GM13976 (cell line): Measurements from ENCODE around the gene HOXA2.

Experiments
- DNase-seq: peaks from one replicate; pipeline ENCODE4 v3.0.0; 2012; ENCODE audit warnings: low spot score
- in situ Hi-C: fragments of 300-500 bp; cut with MboI; formaldehyde crosslinking; loops from one replicate; pipeline ENCODE4 v1.12.0; 2022; ENCODE audit warnings: low sequenced_read_pairs, mixed read lengths, inconsistent platforms; ENCODE audit not compliant: unreplicated experiment
- TF ChIP-seq, protein P1 (sequence below): IDR thresholded peaks from 2 replicates; pipeline ENCODE4 v1.5.1; 2012; ENCODE audit warnings: borderline replicate concordance, mild to moderate bottlenecking; ENCODE audit not compliant: insufficient read depth; ENCODE audit errors: extremely low read depth, missing control alignments, control extremely low read depth

Gene HOXA2

DNA sequence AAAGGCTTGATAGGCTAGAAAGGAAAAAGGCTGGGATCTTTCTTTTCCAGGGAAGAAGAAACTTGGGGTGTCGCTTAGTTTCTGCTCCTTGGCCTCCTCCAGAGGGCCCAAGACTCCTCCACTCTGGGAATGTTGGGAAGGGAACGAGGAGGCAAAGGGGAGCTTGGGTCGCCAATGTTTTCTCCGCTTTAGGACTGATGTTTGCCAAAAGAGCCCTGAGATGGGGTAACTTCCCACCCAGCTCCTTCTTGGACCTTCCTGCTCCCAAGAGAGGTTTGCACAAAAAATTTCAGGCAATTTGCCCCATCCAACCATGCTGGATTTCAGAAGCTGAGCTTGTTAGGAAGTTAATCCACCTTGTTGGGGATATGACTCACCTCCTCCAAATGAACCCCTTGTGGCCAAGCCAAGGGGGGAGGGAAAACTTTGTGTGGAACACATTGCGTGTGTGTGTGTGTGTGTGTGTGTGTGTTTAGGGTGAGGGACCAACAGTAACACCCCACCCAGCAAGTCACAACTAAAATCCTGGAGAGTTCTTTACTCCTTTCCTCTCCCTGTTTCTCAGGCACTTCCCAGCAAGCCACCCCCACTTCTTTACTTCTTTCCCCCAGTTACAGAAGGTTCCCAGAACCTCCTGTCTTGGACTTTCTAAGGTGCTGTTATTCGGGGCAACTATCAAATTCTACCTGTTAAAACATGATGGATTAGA lies 8.7 kb upstream of the HOXA2 start:
- TF ChIP-seq, protein P1, sequence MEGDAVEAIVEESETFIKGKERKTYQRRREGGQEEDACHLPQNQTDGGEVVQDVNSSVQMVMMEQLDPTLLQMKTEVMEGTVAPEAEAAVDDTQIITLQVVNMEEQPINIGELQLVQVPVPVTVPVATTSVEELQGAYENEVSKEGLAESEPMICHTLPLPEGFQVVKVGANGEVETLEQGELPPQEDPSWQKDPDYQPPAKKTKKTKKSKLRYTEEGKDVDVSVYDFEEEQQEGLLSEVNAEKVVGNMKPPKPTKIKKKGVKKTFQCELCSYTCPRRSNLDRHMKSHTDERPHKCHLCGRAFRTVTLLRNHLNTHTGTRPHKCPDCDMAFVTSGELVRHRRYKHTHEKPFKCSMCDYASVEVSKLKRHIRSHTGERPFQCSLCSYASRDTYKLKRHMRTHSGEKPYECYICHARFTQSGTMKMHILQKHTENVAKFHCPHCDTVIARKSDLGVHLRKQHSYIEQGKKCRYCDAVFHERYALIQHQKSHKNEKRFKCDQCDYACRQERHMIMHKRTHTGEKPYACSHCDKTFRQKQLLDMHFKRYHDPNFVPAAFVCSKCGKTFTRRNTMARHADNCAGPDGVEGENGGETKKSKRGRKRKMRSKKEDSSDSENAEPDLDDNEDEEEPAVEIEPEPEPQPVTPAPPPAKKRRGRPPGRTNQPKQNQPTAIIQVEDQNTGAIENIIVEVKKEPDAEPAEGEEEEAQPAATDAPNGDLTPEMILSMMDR = no peak
- no peak for DNase-seq
- in situ Hi-C loops = no loop called here

DNA sequence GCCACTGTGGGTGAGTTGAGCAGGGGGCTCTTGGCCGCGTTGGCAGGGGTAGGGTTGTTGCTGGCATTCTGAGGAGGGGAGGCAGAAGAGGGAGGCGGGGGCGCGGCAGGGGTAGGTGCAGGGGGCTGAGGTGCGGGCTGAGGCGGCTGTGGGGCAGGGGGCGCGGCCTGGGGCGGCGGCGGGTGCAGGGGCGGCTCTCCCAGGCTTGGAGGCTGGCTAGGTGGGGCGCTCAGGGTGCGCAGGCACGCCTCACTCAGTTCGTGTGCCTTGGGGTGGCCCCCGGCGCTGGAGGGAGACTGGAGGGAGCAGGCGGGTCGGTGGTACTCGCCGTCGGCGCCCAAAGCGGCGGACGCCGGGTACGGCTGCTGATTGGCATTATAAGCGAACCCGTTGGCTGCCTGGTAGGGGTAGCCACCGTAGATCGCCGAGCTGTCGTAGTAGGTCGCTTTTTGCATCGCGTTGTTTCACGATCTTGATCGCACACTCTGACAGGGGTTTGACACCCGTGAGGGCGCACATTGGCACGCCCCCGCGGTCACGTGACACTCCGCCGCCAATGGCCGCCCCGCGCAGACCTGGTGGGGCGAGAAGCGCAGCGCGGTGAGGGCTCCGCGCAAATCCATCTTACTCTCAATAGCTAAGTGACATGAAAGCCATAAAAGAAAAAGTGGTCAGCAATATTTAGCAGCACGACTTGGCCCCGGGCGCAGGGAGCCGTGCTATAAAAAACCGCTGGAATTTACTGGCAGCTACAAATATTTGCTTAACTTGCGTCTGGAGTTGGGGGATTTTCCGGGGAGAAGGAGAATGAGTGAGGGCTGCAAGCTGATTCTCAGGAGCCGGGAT lies 7.9 kb upstream of the HOXA2 start:
- in situ Hi-C loops = no loop called here

DNA sequence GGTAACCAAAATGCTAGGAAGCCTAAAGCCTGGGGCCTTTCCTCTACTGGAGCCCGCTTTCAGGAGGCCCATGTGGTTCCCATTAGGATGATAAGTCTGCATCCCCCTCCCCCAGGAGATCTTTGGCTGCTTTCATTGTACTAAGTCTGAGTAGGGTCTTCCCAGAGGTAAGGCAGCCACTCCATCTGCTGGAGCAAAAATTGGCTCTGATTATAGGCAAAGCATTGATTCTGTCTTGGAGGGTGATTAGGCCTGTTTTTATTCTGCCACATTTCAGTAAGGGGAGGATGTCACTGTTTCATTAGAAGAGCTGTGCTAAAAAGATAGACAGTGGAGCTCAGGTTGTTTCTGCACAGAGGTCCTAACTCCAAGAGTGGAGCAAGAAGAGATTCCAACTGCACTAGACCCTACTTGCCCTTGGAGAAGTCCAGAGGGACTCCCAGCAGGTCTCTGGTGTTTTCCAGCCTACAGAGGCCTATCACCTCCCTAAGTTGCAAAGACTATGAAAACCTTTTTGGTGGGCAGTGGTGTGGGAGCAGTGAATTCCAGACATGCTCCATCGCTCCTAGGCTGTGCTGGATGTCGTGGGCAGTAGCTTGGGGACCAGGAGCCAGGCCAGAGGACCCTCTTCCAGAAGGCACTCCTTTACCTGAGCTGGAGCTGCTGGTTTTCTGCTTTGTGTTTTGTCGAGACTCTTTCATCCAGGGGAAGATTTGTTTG lies 7.1 kb upstream of the HOXA2 start:
- in situ Hi-C loops = no loop called here
- TF ChIP-seq, protein P1 = no peak
- no peak for DNase-seq

More for the DNA sequence above, 7.9 kb upstream of the HOXA2 start:
- no peak for DNase-seq
- TF ChIP-seq, protein P1 = no peak

DNA sequence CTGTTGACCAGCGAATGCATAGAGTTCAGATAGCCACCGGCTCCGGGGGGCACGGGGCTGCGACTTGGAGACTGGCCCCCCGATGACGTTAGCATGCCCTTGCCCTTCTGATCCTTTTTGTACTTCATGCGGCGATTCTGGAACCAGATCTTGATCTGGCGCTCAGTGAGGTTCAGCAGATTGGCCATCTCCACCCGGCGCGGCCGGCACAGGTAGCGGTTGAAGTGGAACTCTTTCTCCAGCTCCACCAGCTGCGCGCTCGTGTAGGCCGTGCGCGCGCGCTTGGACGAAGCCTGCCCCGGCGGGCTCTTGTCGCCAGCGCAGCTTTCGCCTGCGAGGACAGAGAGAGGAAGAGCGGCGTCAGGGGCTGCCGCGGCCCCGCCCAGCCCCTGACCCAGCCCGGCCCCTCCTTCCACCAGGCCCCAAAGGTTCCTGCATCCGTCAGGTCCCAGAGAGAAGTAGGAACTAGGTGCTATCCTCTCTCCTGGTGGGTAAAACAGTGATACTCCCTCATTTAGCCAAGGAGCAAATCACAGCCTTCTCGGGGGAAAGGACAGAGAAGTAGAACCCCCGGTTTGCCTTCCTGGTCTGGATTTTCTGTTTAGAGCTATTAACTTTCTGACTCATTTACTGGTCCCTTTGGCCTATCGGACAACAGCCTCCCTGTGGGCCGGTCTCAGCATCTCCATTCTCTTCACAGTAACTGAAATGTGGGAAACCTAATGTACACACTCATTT lies 6.1 kb upstream of the HOXA2 start:
- in situ Hi-C loops = no loop called here
- TF ChIP-seq, protein P1 = no peak
- DNase-seq = no peak

DNA sequence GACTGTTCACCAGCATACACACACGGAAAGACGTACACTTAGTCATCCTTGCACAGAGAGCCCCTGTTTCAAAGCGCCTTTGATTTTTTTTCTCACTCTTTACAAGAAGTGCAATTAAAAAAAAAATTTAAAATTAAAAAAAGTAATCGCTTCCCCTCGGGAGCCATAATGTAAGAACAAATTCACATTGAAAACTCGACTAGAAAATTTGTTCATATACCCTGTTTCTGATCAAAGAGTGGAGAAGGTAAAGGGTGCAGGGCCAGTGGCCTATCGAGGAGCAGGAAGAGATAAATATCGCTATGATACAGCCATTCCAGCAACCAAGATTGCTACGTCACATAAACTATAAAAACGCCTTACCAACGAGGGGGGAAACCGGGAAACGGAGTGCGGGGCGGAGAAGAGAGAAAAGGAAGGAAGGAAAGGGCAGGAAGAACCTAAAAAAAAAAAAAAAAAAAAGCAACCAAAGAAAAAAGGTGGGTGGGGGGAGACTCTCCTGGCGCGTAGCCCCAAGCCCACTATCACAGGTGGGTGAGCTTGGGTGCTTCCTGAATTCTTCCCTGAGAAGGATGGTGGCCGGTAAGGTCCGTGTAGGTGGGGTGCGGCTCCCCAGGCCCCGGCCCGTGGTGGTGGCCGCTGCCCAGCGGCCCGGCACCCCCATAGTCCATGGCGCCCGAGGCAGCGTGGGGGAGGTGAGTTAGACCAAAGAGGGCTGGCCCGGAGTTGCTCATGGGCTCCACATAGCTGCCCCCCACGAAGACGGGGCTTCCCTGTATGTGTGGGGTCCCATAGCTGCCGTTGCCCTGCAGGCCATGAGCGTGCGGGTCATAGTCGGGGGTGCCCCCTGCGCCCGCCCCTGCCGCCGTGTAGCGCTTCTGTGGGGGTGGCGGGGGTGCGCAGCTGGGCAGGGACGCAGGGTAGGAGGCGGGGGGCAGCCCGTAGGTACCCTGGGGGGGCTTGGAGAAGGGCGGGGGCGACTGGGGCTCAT lies 5.2 kb upstream of the HOXA2 start:
- no peak for DNase-seq
- in situ Hi-C loops = no loop called here
- TF ChIP-seq, protein P1 = no peak

DNA sequence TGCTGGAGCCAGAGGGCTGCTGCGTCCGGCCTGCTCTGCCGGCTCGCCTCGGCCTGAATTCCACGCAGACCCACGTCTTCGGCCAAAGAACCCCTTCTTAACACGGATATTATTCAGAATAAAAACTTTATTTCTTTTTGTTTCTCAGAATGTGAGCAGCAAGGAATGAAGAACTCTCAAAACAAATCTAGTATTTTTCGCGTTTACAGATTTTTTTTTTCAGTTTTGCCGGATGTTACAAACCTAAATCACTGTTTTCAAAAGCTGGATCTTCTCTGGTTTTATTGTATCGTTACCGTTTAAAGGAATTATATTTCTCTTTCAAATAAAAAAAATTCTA lies 4.4 kb upstream of the HOXA2 start:
- DNase-seq = no peak
- in situ Hi-C loops = no loop called here
- TF ChIP-seq, protein P1 = no peak
